Hepatocyte (in vitro differentiated cells): ENCODE data around the gene IFNA4.

Experiments
- EZH2 ChIP-seq: fragments of 200-600 bp; sonication (generic); IDR thresholded peaks from 2 replicates; pipeline ENCODE4 v1.6.1; 2016; ENCODE audit warnings: antibody characterized with exemption, mild to moderate bottlenecking, borderline replicate concordance
- TF ChIP-seq, protein P1 (sequence below): fragments of 200-600 bp; sonication (generic); IDR thresholded peaks from 2 replicates; pipeline ENCODE4 v1.5.1; 2016; ENCODE audit warnings: antibody characterized with exemption, mild to moderate bottlenecking; ENCODE audit not compliant: poor library complexity

DNA sequence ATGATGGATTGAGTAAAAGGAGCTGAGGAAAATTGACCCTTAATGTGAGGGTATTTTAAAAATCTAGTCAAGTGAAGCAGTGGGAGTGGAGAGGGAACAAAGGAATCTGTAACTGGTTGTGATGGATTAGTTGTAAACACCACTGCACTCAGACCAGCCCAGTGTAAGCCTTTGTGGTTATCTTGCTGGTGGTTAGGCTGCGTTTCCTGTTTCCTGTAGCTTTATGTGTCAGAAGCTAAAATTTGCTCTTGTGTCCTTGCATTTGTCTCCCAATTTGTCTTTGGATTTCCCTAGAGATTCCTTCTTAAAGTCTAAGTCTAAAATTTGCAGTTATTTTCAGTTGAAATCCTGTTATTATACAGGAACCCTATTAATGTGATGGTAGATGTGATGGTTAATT, 27.2 kb downstream of the IFNA4 start:
- TF ChIP-seq, protein P1, sequence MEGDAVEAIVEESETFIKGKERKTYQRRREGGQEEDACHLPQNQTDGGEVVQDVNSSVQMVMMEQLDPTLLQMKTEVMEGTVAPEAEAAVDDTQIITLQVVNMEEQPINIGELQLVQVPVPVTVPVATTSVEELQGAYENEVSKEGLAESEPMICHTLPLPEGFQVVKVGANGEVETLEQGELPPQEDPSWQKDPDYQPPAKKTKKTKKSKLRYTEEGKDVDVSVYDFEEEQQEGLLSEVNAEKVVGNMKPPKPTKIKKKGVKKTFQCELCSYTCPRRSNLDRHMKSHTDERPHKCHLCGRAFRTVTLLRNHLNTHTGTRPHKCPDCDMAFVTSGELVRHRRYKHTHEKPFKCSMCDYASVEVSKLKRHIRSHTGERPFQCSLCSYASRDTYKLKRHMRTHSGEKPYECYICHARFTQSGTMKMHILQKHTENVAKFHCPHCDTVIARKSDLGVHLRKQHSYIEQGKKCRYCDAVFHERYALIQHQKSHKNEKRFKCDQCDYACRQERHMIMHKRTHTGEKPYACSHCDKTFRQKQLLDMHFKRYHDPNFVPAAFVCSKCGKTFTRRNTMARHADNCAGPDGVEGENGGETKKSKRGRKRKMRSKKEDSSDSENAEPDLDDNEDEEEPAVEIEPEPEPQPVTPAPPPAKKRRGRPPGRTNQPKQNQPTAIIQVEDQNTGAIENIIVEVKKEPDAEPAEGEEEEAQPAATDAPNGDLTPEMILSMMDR, result no peak
- TF ChIP-seq EZH2, result no peak
